Dendritic cell treated with granulocyte-macrophage colony-stimulating factor and Interleukin-4, amounts not matched to agents 40 ng/mL and 50 ng/mL, for 4 days (primary cell): ENCODE data around the gene DTNBP1.

Experiments
- H3K27ac Mint-ChIP-seq: one replicate; pipeline ENCODE4 v1.8.0; 2022; ENCODE audit warnings: mild to moderate bottlenecking, mixed read lengths
- H3K27me3 Mint-ChIP-seq: one replicate; pipeline ENCODE4 v1.8.0; 2022; ENCODE audit warnings: mild to moderate bottlenecking, mixed read lengths
- H3K36me3 Mint-ChIP-seq: one replicate; pipeline ENCODE4 v1.8.0; 2022; ENCODE audit warnings: low read depth, mixed read lengths
- H3K4me1 Mint-ChIP-seq: one replicate; pipeline ENCODE4 v1.8.0; 2022; ENCODE audit warnings: low read depth, mixed read lengths
- H3K4me3 Mint-ChIP-seq: one replicate; pipeline ENCODE4 v1.8.0; 2022; ENCODE audit warnings: mild to moderate bottlenecking, moderate library complexity, mixed read lengths
- H3K9me3 Mint-ChIP-seq: one replicate; pipeline ENCODE4 v1.8.0; 2022; ENCODE audit warnings: mixed read lengths
- intact Hi-C: fragments of 100-400 bp; cut with micrococcal nuclease; formaldehyde crosslinking; loops from one replicate; pipeline ENCODE4 v1.15.0; 2022

Gene DTNBP1

DNA sequence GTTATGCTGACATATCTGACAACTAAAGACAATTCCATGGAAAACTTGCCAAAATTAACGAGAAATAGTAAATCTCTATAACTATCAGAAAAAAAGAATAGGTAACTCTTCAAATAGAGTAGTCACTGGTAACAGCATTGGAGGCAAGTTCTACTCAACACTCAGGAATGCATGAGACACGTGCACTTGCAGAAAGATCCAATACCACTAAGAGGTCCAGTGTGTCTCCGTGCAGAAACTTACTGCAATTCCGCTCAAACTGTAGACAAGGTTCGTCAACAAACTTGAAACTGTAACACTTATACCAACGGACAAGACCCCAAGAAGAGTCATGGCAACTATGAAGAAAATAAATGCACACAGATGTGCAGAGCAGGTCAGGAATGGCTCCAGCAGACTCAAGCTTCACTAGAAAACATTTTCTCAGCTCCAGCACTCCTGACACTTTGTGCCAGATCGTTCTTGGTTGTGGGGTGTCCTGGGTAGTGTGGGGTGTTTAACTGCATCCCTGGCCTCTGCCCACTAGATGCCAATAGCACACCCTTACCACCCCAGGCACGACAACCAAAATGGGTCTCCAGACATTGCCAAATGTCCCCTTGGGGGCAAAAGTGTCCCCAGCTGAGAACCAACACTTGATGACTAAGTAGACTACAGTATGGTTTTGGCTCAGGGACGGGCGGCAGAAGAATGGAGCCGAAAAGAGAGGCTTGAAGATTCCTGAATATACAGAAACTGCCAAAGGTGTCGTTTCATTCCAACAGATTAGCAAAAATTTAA is 134.8 kb downstream of the DTNBP1 start:
- intact Hi-C loops, result no loop called here
- peaks cover 94% of the 10 kb centered on the region for H3K36me3 Mint-ChIP-seq
- H3K4me3 Mint-ChIP-seq, result no peak overlapping the region
- H3K9me3 Mint-ChIP-seq, result no peaks in the 10 kb centered on the region
- no peak overlapping the region for H3K27ac Mint-ChIP-seq
- H3K27me3 Mint-ChIP-seq, result no peaks in the 10 kb centered on the region
- peaks cover 4% of the 10 kb centered on the region for H3K4me1 Mint-ChIP-seq

DNA sequence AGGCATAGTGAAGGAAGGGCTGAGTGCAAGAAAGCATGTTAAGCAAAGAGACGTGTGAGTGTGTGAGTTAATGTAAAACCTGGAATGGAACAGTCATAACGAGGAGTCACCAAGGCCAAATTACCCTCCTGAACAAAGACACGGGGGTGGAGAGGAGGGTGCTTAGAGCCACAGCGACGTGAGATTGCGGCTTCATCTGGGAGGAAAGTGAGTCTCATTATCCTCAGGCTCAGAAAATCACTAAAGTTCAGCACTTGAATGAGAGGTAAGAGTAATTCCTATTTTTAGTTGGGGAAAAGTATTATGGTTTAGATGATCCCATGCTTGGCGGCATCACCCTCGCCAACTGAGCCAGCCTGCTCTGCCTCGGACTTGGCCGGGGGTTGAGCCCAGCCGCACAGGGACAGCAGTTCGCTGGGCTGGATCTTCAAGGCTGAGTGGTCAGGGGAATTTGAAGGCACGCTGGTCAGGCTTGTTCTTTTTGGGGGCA is 136.6 kb downstream of the DTNBP1 start:
- H3K36me3 Mint-ChIP-seq, result peaks cover 94% of the 10 kb centered on the region
- intact Hi-C loops, result no loop called here

DNA sequence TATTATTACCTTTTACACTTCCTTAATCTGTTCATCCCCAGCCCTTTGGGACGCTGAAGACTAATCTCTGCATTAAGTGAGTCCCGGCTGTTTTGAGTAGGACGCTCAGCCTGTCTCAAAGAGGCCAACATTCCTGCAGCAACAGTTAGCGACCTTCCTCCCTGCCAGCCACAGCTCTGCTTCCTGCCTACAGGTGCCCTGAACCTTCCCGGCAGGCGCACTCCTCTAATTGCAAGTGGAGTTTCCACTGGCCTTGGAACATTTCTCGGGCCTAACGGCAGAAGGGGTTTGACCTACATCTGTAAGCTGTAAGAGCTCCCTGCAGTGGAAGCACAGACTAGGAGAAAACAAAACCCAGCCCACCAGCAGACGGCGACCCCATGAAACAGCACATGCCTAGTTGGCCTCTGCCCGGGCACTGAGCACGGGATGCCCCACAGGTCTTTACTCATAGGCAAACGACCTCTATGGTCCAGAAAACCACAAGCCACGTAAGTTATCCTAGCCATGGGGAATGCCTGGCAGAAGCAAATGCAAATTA is 137.9 kb downstream of the DTNBP1 start:
- no peak overlapping the region for H3K4me3 Mint-ChIP-seq
- no peaks in the 10 kb centered on the region for H3K27me3 Mint-ChIP-seq
- H3K36me3 Mint-ChIP-seq, result peaks cover 94% of the 10 kb centered on the region
- H3K9me3 Mint-ChIP-seq, result no peaks in the 10 kb centered on the region
- H3K4me1 Mint-ChIP-seq, result peaks cover 27% of the 10 kb centered on the region
- intact Hi-C loops, result no loop called here
- no peak overlapping the region for H3K27ac Mint-ChIP-seq

More for the DNA sequence above, 136.6 kb downstream of the DTNBP1 start:
- no peaks in the 10 kb centered on the region for H3K27me3 Mint-ChIP-seq
- no peaks in the 10 kb centered on the region for H3K9me3 Mint-ChIP-seq
- H3K4me3 Mint-ChIP-seq, result no peak overlapping the region
- H3K4me1 Mint-ChIP-seq, result peaks cover 22% of the 10 kb centered on the region
- no peak overlapping the region for H3K27ac Mint-ChIP-seq

DNA sequence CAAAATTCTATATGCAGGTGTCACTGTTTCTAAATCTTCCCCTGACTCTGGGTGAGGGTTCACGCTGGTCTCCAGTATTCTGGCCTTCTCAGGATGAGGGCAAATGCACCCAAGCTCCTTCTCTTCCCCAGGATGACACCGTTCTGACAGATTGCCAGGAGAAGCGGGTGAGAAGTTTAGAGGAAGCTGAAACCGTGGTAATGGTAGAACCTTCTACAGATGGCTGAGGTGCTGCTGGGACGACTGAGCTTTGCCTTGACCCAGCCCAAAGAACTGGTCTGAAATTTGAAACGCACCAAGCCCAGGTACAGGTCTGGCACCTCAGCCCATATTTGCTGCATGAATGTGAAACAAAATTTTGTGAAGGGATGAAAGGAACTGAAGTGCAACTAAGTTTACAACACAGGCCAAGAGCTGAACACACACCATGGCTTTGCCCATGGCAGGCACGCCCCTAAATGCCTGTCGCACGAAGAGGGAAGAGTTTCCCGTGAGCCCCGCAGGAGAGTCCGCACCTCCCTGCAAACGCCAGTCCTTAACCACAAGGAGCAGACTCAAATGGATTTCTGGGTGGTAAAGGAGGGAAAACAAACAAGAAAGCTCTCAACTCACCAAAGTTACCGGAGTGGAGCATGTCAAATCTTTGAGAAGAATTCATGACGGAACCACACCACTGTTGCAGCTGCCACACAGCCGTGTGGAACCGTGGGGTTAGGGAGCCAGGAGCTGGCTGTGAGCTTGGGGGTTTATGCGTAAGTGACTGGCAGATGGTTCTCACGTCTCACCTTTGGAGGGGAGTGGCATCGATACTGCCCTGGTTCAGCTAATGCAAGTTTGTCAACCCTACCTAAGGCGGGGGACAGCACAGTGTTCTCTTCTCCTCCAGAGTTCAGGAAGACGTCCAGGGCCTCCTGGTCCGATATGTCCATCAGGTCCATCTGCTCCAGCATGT is 138.9 kb downstream of the DTNBP1 start:
- Mint-ChIP-seq H3K4me3 (no peak overlapping the region), H3K9me3 (no peaks in the 10 kb centered on the region), H3K27me3 (no peaks in the 10 kb centered on the region), H3K36me3 (peaks cover 94% of the 10 kb centered on the region), H3K27ac (peak overlapping the region; percentile 69), H3K4me1 (peaks cover 27% of the 10 kb centered on the region)
- intact Hi-C loops, result no loop called here

DNA sequence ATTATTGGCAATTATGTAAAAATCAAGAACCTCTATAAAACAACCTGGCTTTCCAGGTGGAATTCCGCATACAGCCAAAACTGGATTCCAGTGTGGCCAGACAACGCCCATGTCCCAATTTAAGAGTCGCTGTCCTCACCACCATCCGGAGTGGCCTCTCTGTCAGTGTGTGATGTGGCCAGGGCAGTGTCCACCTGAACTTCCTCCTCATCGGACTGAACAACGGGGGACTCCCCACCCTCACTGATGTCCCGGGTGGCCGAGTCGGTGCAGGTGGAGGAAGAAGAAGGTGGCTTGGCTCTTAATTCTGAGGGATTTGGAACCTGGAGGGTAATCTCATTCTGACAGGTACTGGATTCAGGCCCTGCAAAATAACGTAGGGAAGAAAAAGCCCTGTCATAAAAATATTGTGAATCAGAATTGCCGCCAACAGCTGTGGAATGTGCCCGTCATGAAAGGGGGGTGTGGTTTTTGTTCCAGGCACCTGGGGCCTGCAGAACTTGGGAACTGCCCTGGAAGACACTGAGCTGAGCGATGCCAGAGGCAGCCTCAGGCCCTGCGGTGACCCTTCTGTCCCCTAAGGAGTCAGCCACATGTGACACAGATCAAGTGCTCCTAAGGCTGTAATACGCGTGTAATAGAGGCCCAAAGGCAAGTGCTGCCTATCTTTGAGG is 139.8 kb downstream of the DTNBP1 start:
- intact Hi-C loops, result no loop called here
- Mint-ChIP-seq H3K4me3 (no peak overlapping the region), H3K27me3 (no peaks in the 10 kb centered on the region), H3K27ac (peak overlapping the region; percentile 69), H3K9me3 (no peaks in the 10 kb centered on the region), H3K36me3 (peaks cover 94% of the 10 kb centered on the region), H3K4me1 (peaks cover 27% of the 10 kb centered on the region)

DNA sequence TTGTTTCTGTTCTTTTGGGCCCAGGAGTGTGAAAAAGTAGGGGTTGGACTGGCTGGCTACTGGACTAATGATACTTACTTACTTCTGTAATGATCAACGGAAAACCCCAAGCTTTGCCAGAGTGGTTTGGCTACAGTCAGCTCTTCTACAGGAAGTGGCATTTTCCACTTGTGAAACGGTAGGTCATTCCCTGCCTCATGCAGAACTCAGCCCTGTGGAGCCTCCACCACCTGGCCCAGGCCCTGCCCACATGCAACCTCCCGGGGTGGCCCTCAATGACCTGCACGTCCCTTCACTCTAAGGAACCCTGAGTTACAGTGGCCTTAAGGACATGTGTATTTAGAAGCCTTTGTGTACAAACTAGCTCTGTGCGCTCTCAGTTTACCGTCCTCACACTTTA is 140.4 kb downstream of the DTNBP1 start:
- Mint-ChIP-seq H3K9me3 (no peaks in the 10 kb centered on the region), H3K27me3 (no peaks in the 10 kb centered on the region), H3K27ac (peak overlapping the region; percentile 69), H3K36me3 (peaks cover 94% of the 10 kb centered on the region), H3K4me1 (peaks cover 27% of the 10 kb centered on the region), H3K4me3 (no peak overlapping the region)
- intact Hi-C loops, result no loop called here

DNA sequence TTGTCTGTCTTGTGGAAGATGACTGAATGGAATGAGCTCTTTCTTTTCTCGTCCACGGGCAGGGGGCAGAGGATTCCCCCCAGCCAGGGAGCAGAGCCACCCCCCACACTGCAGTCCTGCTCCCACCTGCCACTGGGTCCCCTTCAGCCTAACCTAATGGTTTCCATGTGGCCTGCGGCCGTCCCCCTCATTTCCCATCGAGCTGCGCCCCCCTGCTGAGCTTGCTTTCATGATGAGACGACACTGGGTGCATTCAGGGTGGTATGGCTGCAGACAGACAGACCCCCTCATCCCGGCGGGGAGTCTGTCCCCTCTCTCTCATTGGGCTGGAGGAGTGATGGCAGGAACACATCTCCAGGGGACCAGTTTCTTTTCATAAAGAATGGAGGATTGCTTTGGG is 140.8 kb downstream of the DTNBP1 start:
- Mint-ChIP-seq H3K9me3 (no peaks in the 10 kb centered on the region), H3K36me3 (peaks cover 97% of the 10 kb centered on the region), H3K27ac (peak overlapping the region; percentile 69), H3K4me3 (no peak overlapping the region), H3K27me3 (no peaks in the 10 kb centered on the region), H3K4me1 (peaks cover 27% of the 10 kb centered on the region)
- intact Hi-C loops, result no loop called here

DNA sequence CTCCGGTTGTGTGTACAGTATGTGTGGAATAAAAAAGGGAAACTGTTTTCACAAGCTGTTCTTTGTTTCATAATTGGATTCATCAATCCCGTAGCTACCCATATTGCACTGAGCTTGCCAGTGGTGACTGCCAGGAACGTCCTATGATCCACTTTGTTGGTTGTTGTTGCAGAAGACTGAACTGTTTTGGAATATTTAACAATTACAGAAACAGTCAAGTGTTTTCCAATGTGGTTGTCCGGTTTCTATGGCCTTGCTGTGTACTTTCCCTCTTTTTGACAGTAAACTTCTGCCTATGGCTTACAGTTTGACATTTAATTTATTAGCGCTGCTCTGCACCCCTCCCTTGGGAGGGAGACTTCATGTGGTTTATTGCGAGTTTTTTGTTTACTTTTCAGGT is 141.2 kb downstream of the DTNBP1 start:
- peak overlapping the region; percentile 69 for H3K27ac Mint-ChIP-seq
- H3K9me3 Mint-ChIP-seq, result no peaks in the 10 kb centered on the region
- peaks cover 100% of the 10 kb centered on the region for H3K36me3 Mint-ChIP-seq
- peaks cover 27% of the 10 kb centered on the region for H3K4me1 Mint-ChIP-seq
- no peaks in the 10 kb centered on the region for H3K27me3 Mint-ChIP-seq
- H3K4me3 Mint-ChIP-seq, result no peak overlapping the region
- intact Hi-C loops, result no loop called here

DNA sequence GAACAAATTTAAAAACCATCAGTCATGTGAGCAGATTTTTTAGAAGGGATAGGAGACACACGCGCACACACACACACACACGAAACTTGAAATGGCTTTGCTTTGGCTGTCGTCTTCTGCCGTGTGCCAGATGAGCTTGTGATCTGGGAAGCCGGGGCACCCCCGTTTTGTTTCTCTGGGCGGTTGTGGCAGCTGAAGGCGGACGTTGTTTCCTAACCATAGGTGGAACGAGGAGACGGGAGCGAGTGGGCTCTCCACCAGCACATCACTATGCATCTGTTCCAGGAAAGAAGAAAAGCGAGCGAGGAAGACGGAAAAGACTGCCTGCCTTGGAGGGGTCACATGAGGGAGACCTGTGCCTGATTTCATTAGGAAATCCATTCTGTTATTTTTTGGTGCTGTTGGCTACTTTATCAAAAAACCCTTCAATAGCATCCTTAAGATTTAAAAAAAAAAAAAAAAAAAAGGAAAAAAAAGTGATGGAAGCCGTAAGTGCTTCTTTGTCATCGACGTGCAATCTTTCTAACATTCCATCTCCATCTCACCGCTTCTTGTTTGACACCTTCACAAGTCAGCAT is 142.1 kb downstream of the DTNBP1 start:
- H3K27ac Mint-ChIP-seq, result no peak overlapping the region
- H3K27me3 Mint-ChIP-seq, result no peaks in the 10 kb centered on the region
- H3K36me3 Mint-ChIP-seq, result peaks cover 100% of the 10 kb centered on the region
- intact Hi-C loops, result no loop called here
- H3K9me3 Mint-ChIP-seq, result no peaks in the 10 kb centered on the region
- H3K4me1 Mint-ChIP-seq, result peaks cover 33% of the 10 kb centered on the region
- H3K4me3 Mint-ChIP-seq, result no peak overlapping the region

DNA sequence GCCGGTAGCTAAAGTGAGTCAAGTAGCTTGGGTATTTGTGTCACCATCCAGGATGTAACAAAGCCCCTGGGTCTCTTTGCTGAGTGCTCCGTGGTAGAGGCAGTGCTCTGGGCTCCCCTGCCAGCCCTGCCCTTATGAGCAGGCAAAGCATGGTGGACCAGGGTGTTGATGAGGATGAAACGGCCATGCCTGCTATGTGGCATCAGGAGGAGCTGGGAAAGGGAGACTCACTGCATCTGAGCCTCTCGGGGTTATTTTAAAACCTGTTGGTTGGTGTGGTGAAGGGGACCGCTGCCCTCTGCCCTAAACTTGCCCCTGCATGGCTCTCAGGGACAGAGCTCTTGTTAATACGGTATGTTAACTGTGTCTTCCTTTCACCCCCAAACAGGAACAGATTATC is 143.1 kb downstream of the DTNBP1 start:
- Mint-ChIP-seq H3K9me3 (no peaks in the 10 kb centered on the region), H3K4me3 (no peak overlapping the region), H3K4me1 (peaks cover 40% of the 10 kb centered on the region), H3K27me3 (no peaks in the 10 kb centered on the region), H3K27ac (peak overlapping the region; percentile 21), H3K36me3 (peaks cover 100% of the 10 kb centered on the region)
- intact Hi-C loops, result no loop called here

DNA sequence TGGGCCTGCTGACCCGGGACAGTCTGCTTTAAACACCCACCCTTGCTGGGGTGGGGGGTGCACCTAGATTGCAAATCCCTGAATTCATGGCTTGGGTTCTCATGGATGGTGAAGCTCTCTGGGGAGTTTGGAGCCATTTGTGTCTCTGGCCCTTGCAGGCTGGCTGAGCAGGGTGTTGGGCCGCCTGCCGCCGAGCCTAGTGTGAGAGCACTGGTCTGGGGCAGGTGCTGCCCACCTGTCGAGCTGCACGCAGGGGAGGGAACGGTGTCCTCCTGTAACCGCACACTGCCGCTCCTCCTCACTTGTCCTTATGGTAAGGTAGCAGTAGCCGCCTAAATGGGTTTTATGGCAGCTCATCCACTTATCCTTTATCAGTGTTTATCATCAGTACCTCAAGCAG is 143.9 kb downstream of the DTNBP1 start:
- no peak overlapping the region for H3K4me3 Mint-ChIP-seq
- peak overlapping the region; percentile 21 for H3K27ac Mint-ChIP-seq
- no peaks in the 10 kb centered on the region for H3K27me3 Mint-ChIP-seq
- H3K4me1 Mint-ChIP-seq, result peaks cover 44% of the 10 kb centered on the region
- H3K9me3 Mint-ChIP-seq, result no peaks in the 10 kb centered on the region
- H3K36me3 Mint-ChIP-seq, result peaks cover 100% of the 10 kb centered on the region
- intact Hi-C loops, result no loop called here

DNA sequence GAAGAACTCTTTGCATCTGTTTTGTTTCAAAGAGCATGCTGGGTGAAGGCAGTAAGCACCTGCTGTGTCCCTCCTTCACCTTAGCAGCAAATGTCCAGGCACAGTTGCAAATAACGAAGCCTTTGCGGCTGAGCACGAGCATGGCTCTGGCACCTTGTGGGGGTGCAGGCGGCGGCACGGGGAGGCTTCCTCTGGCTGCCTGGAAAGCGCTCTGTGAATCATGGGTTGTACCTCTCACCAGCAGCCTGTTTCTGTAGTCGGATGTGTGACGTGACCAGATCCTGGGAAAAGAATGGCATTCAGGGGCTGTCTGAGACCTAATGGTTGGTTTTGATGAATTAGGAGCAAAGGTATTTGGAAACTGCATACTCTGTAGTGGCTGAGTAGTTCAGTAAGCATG is 144.8 kb downstream of the DTNBP1 start:
- H3K4me3 Mint-ChIP-seq, result no peak overlapping the region
- peaks cover 100% of the 10 kb centered on the region for H3K36me3 Mint-ChIP-seq
- no peaks in the 10 kb centered on the region for H3K9me3 Mint-ChIP-seq
- intact Hi-C loops, result no loop called here
- H3K4me1 Mint-ChIP-seq, result peaks cover 49% of the 10 kb centered on the region
- H3K27ac Mint-ChIP-seq, result no peak overlapping the region
- no peaks in the 10 kb centered on the region for H3K27me3 Mint-ChIP-seq

DNA sequence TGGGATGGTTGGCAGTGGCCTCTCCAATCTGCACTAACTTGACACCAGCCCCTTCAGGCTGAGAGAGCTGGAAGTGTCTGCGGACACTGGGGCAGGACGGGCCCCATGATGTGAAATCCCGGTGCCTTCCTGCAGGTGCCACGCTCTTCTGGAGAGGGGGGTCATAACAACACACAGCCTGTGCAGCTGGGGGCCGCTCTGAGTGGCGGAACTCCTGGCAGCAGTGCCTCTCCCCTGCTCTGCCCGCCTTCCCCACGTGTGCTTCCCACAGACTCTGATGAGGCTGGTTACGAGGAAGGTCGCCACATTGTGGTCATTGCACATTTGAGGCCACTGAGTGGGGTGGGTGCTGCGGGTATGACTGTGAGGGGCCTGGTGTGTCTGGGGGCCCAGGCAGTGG is 145.2 kb downstream of the DTNBP1 start:
- no peaks in the 10 kb centered on the region for H3K27me3 Mint-ChIP-seq
- H3K27ac Mint-ChIP-seq, result no peak overlapping the region
- H3K4me1 Mint-ChIP-seq, result peaks cover 49% of the 10 kb centered on the region
- no peaks in the 10 kb centered on the region for H3K9me3 Mint-ChIP-seq
- no peak overlapping the region for H3K4me3 Mint-ChIP-seq
- intact Hi-C loops, result no loop called here
- peaks cover 100% of the 10 kb centered on the region for H3K36me3 Mint-ChIP-seq
